HepG2 (cell line): ENCODE data around the gene ROBO2.

Experiments used
- GABPB1 ChIP-seq: IDR thresholded peaks from 2 replicates; pipeline ENCODE4 v1.6.1; 2016; ENCODE audit warnings: mild to moderate bottlenecking, missing genetic modification reagents, moderate library complexity, missing compliant biosample characterization
- TEF ChIP-seq: sonication (generic); formaldehyde crosslinking; IDR thresholded peaks from 2 replicates; pipeline ENCODE4 v1.5.0; 2020; ENCODE audit warnings: missing genetic modification reagents
- ZBTB10 ChIP-seq: sonication (generic); formaldehyde crosslinking; IDR thresholded peaks from 2 replicates; pipeline ENCODE4 v1.4.0; 2020; ENCODE audit warnings: missing genetic modification reagents, borderline replicate concordance
- ZBTB7B ChIP-seq: sonication (generic); formaldehyde crosslinking; IDR thresholded peaks from 2 replicates; pipeline ENCODE4 v1.4.0; 2020; ENCODE audit warnings: missing genetic modification reagents
- ZFP36 ChIP-seq: fragments of 150-350 bp; IDR thresholded peaks from 2 replicates; pipeline ENCODE4 v1.6.1; 2018; ENCODE audit warnings: borderline replicate concordance, low read length, low read depth; ENCODE audit not compliant: partially characterized antibody
- ZNF350 ChIP-seq: sonication (generic); formaldehyde crosslinking; IDR thresholded peaks from 2 replicates; pipeline ENCODE4 v1.4.0; 2020; ENCODE audit warnings: mild to moderate bottlenecking, low read depth, missing genetic modification reagents, borderline replicate concordance
- ZNF615 ChIP-seq: sonication (generic); formaldehyde crosslinking; IDR thresholded peaks from 2 replicates; pipeline ENCODE4 v1.5.0; 2020; ENCODE audit warnings: mild to moderate bottlenecking, missing genetic modification reagents, borderline replicate concordance

- no peak for TF ChIP-seq ZBTB7B
- TF ChIP-seq TEF: no peak
- no peak for TF ChIP-seq ZBTB10
- TF ChIP-seq ZFP36: no peak
- no peak for TF ChIP-seq GABPB1 (CRISPR knock-in tag)
- no peak for TF ChIP-seq ZNF615 (CRISPR knock-in tag)
- no peak for TF ChIP-seq ZNF350 (CRISPR knock-in tag)
Measured at GRCh38 chr3:77588863-77589262, 549.0 kb downstream of the ROBO2 start.
